ENCODE results near the gene ARHGAP10. TPM values are rescaled to one million over a fixed set of nuclear protein-coding genes. Genes with fewer than 3 reads are reported as not detected.

ARHGAP10 gene
- total RNA-seq, 2 donors from 2014 or later, result 36.1 to 43.5 TPM

GRCh38 chr4:147975325-147975724 is 243.4 kb downstream of the ARHGAP10 start:
- Histone ChIP-seq H3K27me3 (no peaks in the 10 kb centered on the region), H3K9me3 (no peaks in the 10 kb centered on the region), H3K4me3 (no peak overlapping the region), H3K36me3 (no peaks in the 10 kb centered on the region), H3K4me1 (peaks cover 0 to 25% of the 10 kb centered on the region in 2 donors), H3K27ac (no peak overlapping the region)
- no peak for DNase-seq (ENCODE audit: low spot score)
- TF ChIP-seq CTCF (IDR thresholded peaks at IDR 0.05), result no peak

- peaks cover 0 to 33% of the 10 kb centered on the region in 2 donors for H3K4me1 ChIP-seq
- no peak for TF ChIP-seq CTCF (IDR thresholded peaks at IDR 0.05)
- no peaks in the 10 kb centered on the region for H3K27me3 ChIP-seq
- no peak for DNase-seq (ENCODE audit: low spot score)
- H3K4me3 ChIP-seq, result no peak overlapping the region
- no peaks in the 10 kb centered on the region for H3K9me3 ChIP-seq
- H3K36me3 ChIP-seq, result no peaks in the 10 kb centered on the region
- no peak overlapping the region for H3K27ac ChIP-seq
These were observed 244.3 kb downstream of the ARHGAP10 start for GRCh38 chr4:147975933-147976928.

GRCh38 chr4:147980586-147980985 is 248.7 kb downstream of the ARHGAP10 start:
- no peak for TF ChIP-seq CTCF (IDR thresholded peaks at IDR 0.05)
- no peak for DNase-seq (ENCODE audit: low spot score)

GRCh38 chr4:147981305-147981704 is 249.4 kb downstream of the ARHGAP10 start:
- DNase-seq (ENCODE audit: low spot score), result no peak
- Histone ChIP-seq H3K36me3 (no peaks in the 10 kb centered on the region), H3K27me3 (no peaks in the 10 kb centered on the region), H3K9me3 (no peaks in the 10 kb centered on the region), H3K27ac (no peak overlapping the region), H3K4me3 (no peak overlapping the region), H3K4me1 (peaks cover 0 to 39% of the 10 kb centered on the region in 2 donors)
- TF ChIP-seq CTCF (IDR thresholded peaks at IDR 0.05), result no peak

More at GRCh38 chr4:147980586-147980985, 248.7 kb downstream of the ARHGAP10 start:
- no peak overlapping the region for H3K4me3 ChIP-seq
- H3K27me3 ChIP-seq, result no peaks in the 10 kb centered on the region
- H3K9me3 ChIP-seq, result no peaks in the 10 kb centered on the region
- H3K27ac ChIP-seq, result no peak overlapping the region
- peaks cover 0 to 46% of the 10 kb centered on the region in 2 donors for H3K4me1 ChIP-seq
- H3K36me3 ChIP-seq, result no peaks in the 10 kb centered on the region

GRCh38 chr4:147984065-147984777 is 252.3 kb downstream of the ARHGAP10 start:
- Histone ChIP-seq H3K4me3 (no peak overlapping the region), H3K36me3 (no peaks in the 10 kb centered on the region), H3K27me3 (no peaks in the 10 kb centered on the region), H3K4me1 (peaks cover 0 to 33% of the 10 kb centered on the region in 2 donors), H3K27ac (peak overlapping the region; percentile 23 to 46), H3K9me3 (no peaks in the 10 kb centered on the region)
- TF ChIP-seq CTCF (IDR thresholded peaks at IDR 0.05), result peak; percentile 44 to 74
- no peak for DNase-seq (ENCODE audit: low spot score)

All from right atrium auricular region (tissue), 2 donors.